HG03159 (cell line): Measurements from ENCODE around the gene CDK12.

Experiments used
- ATAC-seq: cut with Tn5 transposase; IDR thresholded peaks from one replicate; pipeline ENCODE4 v1.9.1; 2021; ENCODE audit warnings: mild to moderate bottlenecking, moderate library complexity; ENCODE audit not compliant: unreplicated experiment

The CDK12 gene

DNA sequence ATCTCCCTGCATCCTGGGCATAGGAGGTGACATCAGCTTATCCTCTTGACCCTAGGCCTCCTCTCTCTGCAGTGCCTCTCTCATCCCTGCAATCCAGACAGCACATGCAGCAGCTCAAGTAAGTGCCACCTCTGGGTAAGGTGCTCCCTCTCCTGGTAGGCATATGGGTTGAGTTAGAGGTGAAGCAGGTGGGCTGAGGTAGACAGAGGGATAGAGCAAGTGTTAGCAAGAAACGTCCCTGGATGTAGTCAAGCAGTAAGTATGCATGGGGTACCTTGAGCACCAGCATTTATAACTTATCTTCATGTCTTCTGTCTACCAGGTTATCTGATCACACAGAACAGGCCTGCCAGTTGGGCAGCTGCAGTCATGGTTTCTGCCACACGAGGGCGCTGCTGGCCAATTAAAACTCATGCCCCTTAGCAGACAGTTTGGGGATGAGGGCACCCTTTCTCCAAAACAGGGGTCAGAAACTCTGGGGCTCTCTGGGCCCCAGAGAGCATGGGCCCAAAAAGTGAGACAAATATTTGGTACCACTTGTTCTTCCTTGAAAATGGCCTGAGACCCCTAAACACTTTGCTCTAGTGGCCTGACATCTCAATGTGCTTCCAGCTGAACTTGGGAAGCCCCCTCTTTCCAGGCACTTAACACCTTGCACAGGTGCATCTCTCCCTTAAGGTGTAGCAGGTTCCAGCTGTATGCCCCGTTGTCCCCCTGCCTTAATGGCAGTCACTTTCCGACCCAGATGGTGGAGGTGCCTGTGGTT lies 86.6 kb downstream of the CDK12 start:
- no peak for ATAC-seq

DNA sequence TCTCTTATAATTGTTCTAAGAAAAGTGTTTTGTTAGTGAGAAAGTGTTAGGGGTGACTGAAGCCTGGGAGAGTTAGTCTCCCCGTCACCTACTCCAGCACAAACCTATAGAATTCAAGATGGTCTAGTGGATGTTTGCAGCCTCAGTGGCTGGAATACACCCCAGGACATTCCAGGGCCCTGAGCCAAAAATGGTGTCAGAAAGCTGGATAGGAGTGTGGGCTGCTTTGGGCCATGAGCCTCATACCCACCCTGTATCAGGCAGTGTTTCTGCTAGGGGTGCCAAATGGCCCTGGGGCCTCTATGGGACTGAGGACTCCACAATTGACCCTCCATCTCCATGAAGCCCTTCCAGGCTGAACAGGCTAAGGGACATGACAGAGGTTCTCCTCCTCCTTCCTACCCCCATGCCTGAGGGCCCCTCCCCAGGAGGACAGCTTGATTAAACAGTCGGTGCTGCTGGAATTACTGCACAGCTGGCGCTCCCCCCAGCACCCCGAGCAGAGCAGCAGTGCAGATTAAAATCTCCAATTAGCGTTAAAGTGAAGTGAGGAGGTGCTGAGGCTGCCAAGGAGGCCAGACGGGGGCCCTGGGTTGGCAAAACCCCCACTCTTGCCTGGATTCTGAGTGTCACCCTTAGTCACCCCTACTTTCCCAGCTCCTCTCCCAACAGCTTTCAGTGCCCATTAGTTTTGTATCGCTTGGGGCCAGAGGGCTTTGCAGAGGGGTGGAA lies 87.4 kb downstream of the CDK12 start:
- ATAC-seq, result no peak

DNA sequence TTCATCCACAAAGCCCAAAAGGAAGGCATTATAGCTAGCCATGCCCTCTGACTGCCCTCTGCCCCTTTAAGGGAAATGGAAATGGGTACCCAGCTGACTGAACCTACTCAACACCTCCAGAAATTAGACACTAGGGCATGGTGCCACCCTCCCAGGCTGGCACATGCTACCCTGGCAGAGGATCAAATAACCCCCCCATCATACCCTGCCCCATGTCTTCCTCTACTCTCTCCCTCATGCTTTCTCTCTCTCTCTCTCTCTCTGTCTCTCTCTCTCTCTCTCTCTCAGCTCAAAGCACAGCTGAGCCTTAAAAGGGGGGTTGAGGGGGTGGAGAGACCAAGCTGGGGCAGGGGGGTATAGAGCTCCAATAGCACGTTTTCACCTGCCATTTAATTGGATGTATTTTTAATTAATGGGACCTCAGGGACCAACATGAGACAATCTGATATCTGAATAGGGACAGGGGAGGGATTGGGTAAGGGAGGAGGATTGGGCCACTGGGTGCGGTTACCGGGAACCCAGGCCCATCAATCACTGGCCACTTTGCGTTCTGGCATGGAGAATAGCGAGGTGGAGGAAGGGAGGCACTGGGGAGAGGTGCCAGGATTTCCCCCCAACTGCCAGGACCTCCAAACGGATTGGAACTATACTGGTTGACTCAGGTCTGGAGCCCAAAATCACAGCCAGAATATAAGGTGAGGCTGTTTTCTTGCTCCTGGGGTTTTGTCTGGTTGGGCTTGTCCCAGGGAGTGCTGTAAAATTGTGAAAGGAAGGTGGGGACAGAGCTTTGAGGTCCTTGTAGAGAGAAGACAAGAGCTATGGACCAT lies 88.7 kb downstream of the CDK12 start:
- ATAC-seq, result no peak

DNA sequence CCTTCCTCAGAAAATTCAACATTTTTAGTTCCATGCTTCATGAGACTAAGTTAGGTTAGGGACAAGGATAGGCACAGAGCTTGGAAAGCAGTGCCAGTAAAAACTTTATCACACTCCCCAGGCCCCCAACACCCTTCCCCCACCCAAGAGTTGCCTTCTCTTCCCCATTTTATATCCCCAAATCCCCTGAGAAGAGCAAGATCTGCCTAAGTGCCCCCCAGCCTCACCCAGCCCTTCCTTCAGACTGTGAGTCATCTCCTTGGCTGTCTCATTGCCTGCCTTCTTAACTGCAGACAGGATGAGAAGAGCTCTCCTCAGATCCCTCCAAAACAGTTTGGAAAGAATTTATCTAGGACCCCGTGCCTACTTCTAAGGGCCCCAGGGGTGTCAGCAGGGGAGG lies 90.6 kb downstream of the CDK12 start:
- no peak for ATAC-seq

DNA sequence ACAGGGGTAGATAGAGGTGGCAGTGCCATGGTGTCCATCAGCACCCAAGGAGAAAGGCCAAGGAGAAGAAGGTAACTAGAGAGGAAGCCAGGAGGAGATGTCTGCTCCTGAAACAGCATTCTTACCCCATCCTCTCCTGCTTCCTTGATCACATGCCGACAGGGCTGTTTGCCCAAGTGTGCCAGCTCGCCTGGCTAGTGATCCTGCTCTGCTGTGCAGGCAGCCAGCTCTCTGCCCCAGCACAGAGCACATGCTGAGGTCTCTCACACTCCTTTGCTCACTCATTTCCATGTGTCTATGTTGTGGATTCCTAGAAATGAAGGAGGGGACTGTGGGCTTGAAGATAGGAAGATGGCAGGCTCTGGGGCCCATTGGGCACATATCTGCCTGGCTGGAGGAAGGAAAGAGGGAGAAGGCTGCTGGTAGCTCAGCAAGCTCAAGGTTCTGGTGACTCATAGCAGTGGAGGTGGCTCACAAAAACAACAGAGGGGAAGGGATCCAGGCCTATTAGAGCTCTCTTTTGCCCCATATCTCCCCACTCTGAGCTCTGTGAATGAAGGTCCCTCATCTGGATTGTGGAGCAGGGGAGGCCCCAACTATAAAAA lies 92.2 kb downstream of the CDK12 start:
- ATAC-seq, result no peak

DNA sequence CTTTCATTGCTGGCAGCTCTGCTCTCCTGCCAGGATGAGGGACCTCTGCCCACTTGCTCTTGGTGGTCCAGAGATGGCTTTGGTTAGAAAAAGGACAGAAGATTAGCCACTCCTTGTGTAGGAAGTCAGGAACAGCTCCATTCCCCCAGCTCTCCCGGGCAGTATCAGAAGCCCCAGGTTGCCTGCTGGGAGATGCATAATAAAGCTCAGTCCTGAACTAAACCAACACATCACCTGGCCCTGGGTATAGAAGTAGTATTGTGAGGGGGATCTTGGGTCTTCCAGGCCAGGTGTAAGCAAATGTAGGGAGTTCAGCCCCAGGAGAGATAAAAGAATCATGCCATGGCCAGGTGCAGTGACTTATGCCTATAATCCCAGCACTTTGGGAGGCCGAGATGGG lies 94.1 kb downstream of the CDK12 start:
- ATAC-seq, result no peak

DNA sequence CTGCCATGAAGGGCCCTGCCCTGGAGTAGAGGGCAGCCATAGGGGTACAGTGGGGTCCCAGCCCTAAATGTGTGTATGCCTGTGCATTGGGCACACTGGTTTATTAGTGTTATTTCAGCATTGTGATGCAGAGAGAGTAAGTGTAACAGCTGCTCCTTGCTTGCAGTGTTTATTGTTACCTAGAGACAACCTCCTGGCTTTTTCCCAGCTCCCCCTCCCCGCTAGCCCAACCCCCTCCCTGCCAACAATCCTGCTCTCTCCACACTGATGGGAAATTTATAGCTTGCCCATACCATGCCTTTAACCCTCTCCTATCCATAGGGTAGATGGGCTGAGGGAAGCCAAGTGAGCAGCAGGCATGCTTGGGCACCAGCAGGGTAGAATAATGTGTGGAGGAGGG lies 95.1 kb downstream of the CDK12 start:
- no peak for ATAC-seq

DNA sequence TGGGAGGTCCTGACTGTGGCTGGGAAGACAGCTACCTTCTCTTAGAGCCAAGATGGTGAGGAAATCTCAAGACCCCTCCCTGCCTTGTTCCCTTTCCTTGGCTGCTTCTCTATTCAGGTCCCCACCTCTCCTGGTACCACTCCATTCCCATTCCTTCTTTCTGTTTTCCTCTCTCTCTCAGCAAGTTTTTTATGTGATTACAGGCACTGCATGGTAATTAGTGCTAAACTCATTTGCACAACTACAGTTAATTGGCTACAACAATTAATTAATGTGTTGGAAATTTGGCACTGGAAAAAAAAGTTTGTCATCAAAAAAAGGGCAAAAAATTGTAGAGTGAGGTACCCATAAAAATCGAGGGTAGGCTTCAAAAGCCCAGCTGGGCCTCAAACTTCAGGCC lies 101.1 kb downstream of the CDK12 start:
- ATAC-seq, result no peak

DNA sequence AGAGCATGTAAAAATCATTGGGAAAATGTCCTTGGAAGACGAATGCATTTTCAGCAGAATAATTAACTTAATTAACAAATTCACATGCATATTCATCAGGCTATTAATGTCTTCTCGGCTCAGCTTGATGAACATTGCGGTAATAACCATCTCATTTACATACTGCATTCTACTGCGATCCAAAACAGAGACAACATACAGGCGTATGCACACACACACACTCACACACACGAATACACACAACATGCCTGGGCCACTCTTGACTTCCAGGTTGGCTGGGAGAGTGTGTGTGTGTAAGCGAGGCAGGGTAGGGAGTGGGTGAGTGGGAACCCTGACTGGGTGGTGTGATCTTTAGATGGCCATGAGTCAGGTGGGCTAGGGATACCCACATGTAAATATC lies 101.7 kb downstream of the CDK12 start:
- ATAC-seq, result no peak

DNA sequence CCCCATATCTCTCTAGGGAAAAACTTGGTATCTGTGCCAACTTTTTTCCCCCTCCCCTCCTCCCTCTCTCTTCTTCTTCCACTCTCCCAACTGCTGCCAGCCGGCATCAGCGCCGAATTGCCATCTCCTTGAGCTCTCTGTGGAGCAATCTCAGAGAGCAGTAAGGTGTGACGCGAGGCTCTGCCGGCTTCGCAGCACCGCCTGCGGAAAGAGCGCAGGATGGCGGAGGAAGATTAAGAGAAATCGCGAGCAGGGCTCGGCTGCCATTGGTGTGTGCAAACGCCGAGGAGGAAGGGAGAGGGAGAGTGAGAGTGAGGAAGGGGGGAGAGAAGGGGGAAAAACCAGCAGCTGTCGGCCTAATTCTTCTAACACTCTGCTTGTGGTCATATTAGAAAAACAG lies 102.2 kb downstream of the CDK12 start:
- ATAC-seq, result no peak

DNA sequence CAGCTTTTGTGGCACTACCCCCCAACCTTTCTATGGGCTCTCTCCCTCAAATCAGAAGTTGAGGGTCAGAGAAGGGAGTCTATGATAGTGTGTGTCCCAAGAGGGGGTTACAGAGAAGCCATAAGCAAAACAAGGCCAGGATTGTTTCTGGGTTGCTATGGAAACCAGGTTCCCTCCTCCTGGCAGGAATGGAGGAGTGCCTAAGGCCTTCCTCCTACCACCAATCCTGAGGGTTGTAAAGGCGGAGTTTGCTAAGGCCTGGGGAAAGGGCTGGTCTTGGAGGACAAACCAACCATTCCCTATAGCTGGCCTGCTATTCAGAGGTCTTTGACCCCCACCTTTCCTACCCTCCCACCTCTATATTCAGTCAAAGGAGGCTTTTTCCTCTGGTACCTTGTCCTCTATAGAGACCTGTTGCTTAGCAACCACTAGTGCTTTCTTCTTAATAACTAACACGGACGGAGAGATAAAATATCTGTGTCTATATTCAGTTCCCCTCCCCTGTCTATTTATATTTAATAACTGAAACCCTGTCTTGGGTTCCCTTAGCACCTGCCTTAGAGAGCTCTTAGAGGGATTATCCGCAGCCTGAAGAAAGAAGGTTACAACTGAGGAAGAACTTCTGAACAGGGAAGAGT lies 103.0 kb downstream of the CDK12 start:
- no peak for ATAC-seq

DNA sequence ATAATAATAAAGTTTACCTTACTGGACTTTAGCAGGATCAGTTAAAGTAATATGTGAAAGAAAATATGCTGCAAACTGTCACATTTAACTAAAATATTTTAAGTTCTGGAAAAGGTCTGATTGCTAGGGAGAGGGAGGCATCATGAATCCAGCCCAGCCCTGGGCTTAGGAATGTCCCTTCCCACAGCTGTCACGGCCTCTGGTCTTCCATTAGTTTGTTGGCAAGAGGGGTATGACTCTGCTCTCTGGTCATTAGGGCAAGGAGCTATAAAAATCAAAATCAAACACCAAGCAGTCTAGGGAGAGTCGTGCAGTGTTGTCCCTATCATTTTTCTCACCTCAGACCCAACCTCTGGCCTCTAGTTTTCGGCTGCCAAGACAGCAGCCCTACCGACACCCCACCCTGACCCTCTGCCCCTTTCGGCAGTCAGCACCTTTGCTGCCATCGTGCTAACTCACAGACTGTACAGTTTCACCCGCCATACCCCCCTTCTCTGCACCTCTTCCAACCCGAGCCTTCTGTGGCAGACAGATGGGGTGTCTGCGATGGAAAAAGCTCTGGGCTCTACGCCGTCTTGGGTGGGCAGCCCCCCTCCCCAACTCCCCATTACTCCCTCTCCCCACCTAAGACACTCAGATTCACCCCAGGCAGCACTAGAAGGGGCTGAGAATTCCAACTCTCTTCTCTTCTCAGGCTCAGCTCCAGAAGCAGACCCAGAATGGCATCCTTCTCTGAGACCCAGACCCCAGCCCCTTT lies 105.0 kb downstream of the CDK12 start:
- ATAC-seq, result no peak

DNA sequence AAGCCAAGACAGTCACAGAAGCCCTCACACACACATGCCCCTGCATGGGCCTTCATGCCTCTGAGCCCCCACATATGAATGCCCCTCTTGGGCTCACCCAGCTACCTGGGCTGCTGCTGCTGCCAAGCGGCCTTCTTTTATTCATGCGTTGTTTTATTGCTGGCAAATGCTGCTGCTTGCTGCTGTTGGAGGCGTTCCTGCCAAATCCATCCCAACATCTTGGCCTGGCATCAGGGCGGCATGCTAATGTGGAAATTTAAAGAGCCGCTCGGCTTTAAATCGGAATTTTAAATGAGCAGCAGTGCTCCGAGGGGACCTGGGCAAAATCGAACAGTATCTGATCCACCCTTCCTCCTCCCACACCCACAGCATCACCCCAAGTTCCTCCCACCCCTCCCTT lies 107.4 kb downstream of the CDK12 start:
- no peak for ATAC-seq

DNA sequence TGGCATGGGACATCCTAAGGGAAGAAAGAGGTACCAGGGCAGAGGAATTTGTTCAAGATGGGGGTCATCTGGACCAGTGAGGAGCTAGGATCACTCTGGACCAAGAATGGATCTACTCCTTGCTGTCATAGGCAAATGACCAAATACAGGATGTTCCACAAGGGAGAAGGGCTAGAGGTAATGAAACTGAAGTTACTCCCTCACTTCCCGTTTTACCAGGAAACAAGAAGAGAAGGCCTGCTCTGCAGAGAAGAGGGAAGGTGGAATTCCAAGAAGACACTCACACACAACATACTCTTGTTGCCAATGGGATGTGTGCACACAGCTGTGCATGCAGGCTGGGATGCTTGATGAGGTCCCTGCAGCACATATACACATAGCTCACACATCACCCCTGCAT lies 107.8 kb downstream of the CDK12 start:
- ATAC-seq, result no peak

DNA sequence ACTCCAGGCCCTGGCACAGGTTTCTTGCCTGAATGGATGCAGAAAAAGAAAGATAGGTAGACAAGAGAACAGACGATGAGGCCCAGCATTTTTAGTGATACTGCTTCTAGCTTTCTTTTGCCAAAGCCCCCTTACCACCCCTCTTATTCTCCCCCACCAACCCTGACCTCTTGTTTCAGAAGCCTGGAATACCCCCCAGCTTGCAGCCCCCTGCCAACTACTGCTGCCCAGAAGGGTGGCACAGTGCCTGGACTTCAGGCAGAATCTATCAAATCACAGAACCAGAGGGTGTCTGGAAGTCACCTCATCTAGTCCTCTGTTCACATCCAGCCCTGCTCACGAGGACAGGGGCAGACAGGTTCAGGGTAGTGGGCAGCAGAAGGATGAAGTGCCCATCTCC lies 110.8 kb downstream of the CDK12 start:
- no peak for ATAC-seq

DNA sequence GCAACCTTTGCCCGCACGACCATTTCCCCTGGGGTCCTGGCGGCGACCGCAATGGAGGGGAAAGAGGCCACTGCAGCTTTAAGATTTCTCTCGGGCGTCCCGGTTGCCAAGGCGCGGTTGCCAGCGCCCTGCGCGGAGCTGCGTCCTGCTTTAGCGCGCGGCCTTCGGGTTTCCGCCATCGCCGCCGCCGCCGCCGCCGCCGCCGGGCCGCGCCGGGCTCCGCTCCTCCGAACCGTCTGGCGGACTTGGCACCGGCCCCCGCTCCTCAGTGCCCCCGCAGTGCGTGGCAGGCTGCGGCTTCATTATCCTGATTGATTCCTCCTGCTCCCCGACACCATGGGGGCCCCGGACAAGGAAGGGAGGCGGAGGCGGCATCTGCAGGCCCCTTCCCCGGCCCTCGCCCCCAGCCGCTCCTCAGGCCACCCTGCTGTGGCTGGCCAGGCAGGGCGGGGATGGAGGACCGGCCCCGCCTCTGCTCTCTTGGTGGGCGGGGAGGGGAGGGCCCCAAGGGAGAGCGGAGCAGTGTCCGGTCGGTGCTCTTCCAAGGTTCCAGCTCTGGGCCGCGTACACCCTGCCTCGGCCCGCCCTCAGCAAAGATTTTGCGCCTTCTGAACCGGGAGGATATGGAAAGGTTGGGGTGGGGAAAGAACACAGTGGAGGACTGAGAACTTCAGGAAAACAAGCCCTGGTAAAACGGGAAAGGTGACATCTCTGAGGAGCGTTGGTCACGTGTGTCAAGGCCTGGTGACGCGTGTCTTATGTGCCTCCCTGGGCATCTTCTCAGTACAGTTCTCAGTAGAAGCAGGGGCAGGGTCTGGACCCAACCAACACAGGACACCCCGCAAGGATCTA lies 112.4 kb downstream of the CDK12 start:
- ATAC-seq, result no peak

DNA sequence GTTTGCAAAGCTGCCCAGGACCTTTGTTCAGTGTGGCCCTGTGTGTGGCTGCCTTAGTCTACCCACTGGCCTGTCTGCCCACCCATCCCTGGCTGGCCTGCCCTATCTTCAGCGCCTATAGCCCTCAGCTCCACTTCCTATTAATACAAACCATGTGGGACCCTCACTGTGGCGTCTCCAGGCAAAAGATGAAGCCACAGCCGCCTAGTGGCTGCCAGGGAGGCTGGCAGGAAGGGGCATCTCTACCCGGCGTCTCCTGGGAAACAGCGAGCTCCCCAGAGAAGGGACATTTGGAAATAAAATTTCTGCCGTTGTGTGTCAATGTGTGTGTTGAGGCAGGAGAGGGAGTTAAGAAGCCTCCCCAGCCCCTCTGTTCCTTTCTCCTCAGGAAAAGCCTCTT lies 114.9 kb downstream of the CDK12 start:
- ATAC-seq, result no peak

DNA sequence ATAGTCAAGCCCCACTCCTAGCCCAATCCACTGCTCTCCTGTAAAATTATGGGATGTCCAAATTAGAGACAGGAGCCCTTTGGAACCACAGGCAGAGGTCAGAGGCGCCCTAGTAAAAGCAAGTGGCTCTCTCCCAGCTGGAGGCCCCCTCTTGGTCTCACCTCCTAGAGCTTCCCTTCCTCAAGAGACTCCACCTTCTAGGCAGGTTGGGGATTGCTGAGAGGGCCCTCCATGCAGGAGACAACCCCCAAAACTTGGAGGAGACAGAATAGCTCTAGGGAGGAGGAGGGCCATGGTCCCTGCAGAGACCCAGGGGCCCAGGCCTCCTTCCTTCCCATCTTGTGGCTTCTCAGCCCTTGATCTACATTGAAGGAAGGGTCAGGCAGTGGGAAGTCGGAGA lies 117.0 kb downstream of the CDK12 start:
- no peak for ATAC-seq
